HUES48 (cell line): ENCODE measurements around the gene FGA.
"Not testable (repeated sequence)": the region's sequence is repeated elsewhere in the genome, so short reads cannot be mapped to it uniquely, and the experiment has no call there.

Experiments
- H3K27ac ChIP-seq: one replicate; pipeline ENCODE4 v1.7.0; 2013; ENCODE audit warnings: low read depth, low read length, inconsistent platforms
- H3K27me3 ChIP-seq: 2 replicates; pipeline ENCODE4 v1.6.1; 2013; ENCODE audit warnings: mild to moderate bottlenecking, low read length; ENCODE audit not compliant: control insufficient read depth, insufficient read depth
- H3K36me3 ChIP-seq: 2 replicates; pipeline ENCODE4 v1.6.1; 2013; ENCODE audit warnings: low read length; ENCODE audit not compliant: control insufficient read depth, insufficient read depth
- H3K4me1 ChIP-seq: 2 replicates; pipeline ENCODE4 v1.6.1; 2013; ENCODE audit warnings: mild to moderate bottlenecking, low read length; ENCODE audit not compliant: control insufficient read depth, insufficient read depth
- H3K4me3 ChIP-seq: 2 replicates; pipeline ENCODE4 v1.5.1; 2013; ENCODE audit warnings: mild to moderate bottlenecking, low read depth, low read length
- H3K9ac ChIP-seq: 2 replicates; pipeline ENCODE4 v1.6.1; 2013; ENCODE audit warnings: mild to moderate bottlenecking, low read depth, low read length, moderate library complexity
- H3K9me3 ChIP-seq: 2 replicates; pipeline ENCODE4 v1.6.1; 2013; ENCODE audit warnings: low read length; ENCODE audit not compliant: control insufficient read depth, insufficient read depth

Gene FGA

DNA sequence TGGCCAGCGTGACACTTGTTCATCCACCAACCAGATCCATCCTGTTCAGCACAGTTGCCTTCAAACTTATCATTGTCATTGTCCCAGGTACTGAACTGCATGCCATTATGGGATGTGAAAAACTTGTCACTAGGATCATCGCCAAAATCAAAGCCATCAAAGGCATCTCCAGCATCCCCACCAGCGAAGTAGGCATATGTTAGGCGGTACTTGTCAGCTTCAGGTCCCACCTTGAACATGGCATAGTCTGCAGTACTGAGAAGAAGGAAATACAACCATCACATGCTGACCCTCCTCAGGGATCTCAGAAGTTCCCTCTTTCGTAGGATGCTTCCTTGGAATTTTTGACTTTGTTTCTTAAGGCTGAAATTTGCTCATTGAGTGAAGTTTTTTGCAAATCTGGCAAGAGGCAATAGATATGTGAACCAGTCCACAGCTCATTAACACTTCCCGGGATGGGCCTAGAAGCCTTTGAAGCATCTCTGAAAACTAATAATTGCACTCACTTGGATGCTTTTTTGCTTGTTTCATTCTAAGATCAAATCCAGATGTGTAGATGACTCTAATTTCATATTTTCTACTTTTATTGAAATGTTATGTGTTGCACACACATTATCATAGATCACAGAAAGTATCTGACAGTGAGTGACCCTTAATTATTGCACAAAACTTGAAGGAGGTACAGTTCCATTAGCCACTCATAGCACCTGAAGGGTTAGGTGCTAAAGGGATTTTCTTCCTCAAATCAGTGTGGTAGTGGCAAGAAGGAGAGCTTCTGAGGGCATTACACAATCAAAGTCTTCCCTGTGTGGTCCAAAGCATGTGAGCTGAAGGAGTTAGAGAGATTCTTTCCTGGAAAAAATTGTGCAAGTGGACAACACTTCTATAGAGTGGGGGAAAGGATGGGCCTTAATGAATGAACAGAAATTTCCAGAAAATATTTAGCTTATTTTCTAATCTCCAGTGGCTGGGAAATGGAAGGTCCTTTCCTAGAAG is 16.5 kb upstream of the FGA start:
- H3K4me1 ChIP-seq = no peaks in the 10 kb centered on the region
- no peaks in the 10 kb centered on the region for H3K36me3 ChIP-seq
- H3K4me3 ChIP-seq = no peak overlapping the region
- H3K27me3 ChIP-seq = no peaks in the 10 kb centered on the region
- no peak overlapping the region for H3K27ac ChIP-seq
- no peak overlapping the region for H3K9ac ChIP-seq
- H3K9me3 ChIP-seq = no peaks in the 10 kb centered on the region

DNA sequence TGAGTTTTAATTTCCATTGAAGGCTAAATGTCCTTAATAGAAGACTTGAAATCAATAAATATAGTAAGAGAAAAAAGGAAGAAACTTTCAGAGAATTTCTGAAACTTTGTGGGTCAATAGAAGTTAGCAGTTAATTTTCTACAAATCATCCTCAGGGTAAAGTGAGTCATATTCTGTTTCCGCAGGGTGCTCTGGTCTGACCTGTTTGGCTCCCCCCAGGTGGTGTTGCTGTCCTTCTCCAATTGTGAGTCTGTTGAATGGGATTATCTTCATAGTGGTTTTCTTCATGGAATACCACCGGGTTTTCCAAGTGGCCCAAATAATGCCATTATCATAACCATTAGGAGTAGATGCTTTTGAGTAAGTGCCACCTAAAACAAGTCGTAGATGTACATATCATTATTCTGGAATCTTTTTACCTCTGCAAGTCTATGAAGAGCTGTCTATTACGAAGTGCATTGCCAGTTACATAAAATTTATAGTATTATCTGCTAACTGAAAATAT is 14.2 kb upstream of the FGA start:
- H3K4me1 ChIP-seq = no peaks in the 10 kb centered on the region
- H3K27me3 ChIP-seq = no peaks in the 10 kb centered on the region
- no peak overlapping the region for H3K4me3 ChIP-seq
- no peak overlapping the region for H3K9ac ChIP-seq
- no peaks in the 10 kb centered on the region for H3K36me3 ChIP-seq
- H3K27ac ChIP-seq = no peak overlapping the region
- H3K9me3 ChIP-seq = no peaks in the 10 kb centered on the region

GRCh38 chr4:154603033-154603943 is 12.7 kb upstream of the FGA start:
- Histone ChIP-seq H3K4me3 (no peak overlapping the region), H3K4me1 (no peaks in the 10 kb centered on the region), H3K27ac (no peak overlapping the region), H3K27me3 (no peaks in the 10 kb centered on the region), H3K9me3 (no peaks in the 10 kb centered on the region), H3K9ac (no peak overlapping the region), H3K36me3 (no peaks in the 10 kb centered on the region)

GRCh38 chr4:154602404-154603020 is 12.0 kb upstream of the FGA start:
- H3K4me3 ChIP-seq = no peak overlapping the region
- H3K27ac ChIP-seq = no peak overlapping the region
- no peaks in the 10 kb centered on the region for H3K27me3 ChIP-seq
- no peaks in the 10 kb centered on the region for H3K4me1 ChIP-seq
- H3K36me3 ChIP-seq = no peaks in the 10 kb centered on the region
- no peaks in the 10 kb centered on the region for H3K9me3 ChIP-seq
- H3K9ac ChIP-seq = no peak overlapping the region

- no peak overlapping the region for H3K4me3 ChIP-seq
- H3K9ac ChIP-seq = no peak overlapping the region
- no peak overlapping the region for H3K27ac ChIP-seq
- no peaks in the 10 kb centered on the region for H3K36me3 ChIP-seq
- H3K4me1 ChIP-seq = no peaks in the 10 kb centered on the region
- H3K27me3 ChIP-seq = no peaks in the 10 kb centered on the region
- no peaks in the 10 kb centered on the region for H3K9me3 ChIP-seq
Observed at GRCh38 chr4:154597798-154598774, 7.5 kb upstream of the FGA start.

GRCh38 chr4:154597281-154597680 is 6.7 kb upstream of the FGA start:
- H3K36me3 ChIP-seq, H3K9me3 ChIP-seq, H3K27ac ChIP-seq, H3K4me3 ChIP-seq, H3K27me3 ChIP-seq, H3K4me1 ChIP-seq, H3K9ac ChIP-seq: not testable (repeated sequence)

DNA sequence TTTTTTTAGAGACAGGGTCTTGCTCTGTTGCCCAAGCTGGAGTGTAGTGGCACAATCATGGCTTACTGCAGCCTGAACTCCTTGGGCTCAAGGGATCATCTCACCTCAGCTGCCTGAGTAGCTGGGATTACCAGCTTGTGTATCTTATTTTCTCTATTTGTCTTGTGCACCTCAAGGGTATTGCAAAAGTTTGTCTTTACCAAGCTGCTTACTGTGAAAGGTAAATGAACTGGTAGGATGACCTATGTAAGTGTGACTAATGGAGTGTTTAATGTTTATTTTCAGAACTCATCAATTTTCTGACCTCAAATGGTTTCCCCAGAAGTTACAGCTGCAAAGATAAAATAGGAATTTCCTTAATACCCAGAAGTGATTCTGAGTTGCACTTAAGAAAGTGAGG is 5.3 kb upstream of the FGA start:
- H3K36me3 ChIP-seq = no peaks in the 10 kb centered on the region
- no peaks in the 10 kb centered on the region for H3K4me1 ChIP-seq
- H3K9me3 ChIP-seq = no peaks in the 10 kb centered on the region
- H3K27ac ChIP-seq = no peak overlapping the region
- H3K27me3 ChIP-seq = no peaks in the 10 kb centered on the region
- H3K9ac ChIP-seq = no peak overlapping the region
- no peak overlapping the region for H3K4me3 ChIP-seq

DNA sequence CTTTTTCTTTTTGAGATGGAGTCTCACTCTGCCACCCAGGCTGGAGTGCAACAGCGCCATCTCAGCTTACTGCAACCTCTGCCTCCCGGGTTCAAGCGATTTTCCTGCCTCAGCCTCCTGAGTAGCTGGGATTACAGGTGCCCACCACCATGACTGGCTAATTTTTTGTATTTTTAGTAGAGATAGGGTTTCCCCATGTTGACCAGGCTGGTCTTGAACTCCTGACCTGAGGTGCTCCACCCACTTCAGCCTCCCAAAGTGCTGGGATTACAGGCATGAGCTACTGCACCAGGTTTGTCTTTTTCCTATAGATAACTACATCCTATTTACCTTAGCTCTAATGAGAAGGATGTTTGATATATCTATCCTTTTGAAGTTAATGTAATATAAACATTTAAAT is 3.8 kb upstream of the FGA start:
- not testable (repeated sequence) for H3K9ac ChIP-seq, H3K36me3 ChIP-seq, H3K27me3 ChIP-seq, H3K9me3 ChIP-seq, H3K27ac ChIP-seq, H3K4me3 ChIP-seq, H3K4me1 ChIP-seq

DNA sequence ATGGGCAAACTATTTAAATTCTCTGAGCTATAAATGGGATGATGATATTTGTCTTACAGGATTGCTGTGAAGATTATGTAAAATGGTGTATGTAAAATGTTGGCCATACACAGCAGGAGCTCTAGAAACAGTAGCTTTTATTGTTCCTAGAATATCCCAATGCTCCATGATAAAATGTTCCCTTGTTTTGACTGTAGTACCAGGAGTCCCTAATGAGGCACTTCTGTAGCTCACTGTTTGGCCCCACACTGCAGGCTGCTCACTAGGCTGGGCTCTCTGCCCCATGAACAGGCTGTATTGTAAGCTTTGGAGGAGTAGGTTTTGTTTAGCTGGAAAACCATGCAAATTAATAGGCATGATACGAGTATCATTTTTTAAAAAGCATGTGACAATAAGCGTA is 3.3 kb upstream of the FGA start:
- Histone ChIP-seq H3K27ac (no peak overlapping the region), H3K4me3 (no peak overlapping the region), H3K9me3 (no peaks in the 10 kb centered on the region), H3K36me3 (no peaks in the 10 kb centered on the region), H3K4me1 (no peaks in the 10 kb centered on the region), H3K9ac (no peak overlapping the region), H3K27me3 (no peaks in the 10 kb centered on the region)

DNA sequence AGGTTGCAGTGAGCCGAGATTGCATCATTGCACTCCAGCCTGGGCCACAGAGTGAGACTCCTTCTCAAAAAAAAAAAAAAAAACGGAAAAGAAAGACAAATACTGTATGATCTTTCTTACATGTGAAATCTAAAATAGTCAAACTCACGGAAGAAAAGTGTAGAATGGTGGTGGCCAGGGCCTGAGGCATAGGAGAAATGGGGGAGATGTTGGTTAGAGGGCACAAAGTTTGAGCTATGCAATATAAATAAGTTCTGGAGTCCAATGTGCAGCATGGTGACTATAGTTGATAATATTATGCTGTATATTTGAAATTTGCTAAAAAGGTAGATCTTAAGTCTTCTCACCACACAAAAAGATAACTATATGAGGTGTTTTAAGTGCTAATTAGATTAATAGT is 1.3 kb upstream of the FGA start:
- H3K4me1 ChIP-seq = no peaks in the 10 kb centered on the region
- no peak overlapping the region for H3K27ac ChIP-seq
- no peaks in the 10 kb centered on the region for H3K36me3 ChIP-seq

More for the DNA sequence above, 1.3 kb upstream of the FGA start:
- no peak overlapping the region for H3K4me3 ChIP-seq
- no peak overlapping the region for H3K9ac ChIP-seq
- H3K9me3 ChIP-seq = no peaks in the 10 kb centered on the region
- no peaks in the 10 kb centered on the region for H3K27me3 ChIP-seq
